WTC11 (cell line): ENCODE data around the gene DDR2. TPM values are rescaled to one million over a fixed set of nuclear protein-coding genes. Genes with fewer than 3 reads are reported as not detected.

ENCODE experiments used
- ATAC-seq: fragments of 200-7000 bp; cut with Tn5 transposase; 2 replicates; pipeline ENCODE4 v1.10.0; 2021; ENCODE audit warnings: mild to moderate bottlenecking, moderate library complexity
- CTCF ChIA-PET: fragments of 300-600 bp; sonication (Branson Sonifier 250); formaldehyde crosslinking; loops from one replicate; lab custom pipeline; 2021; ENCODE audit warnings: antibody characterized with exemption; lab: Charles Lee
- POLR2A ChIA-PET: fragments of 350-600 bp; sonication (Branson Sonifier 250); formaldehyde crosslinking; loops from one replicate; lab custom pipeline; 2021; ENCODE audit warnings: antibody characterized with exemption; lab: Charles Lee
- DNase-seq: peaks from one replicate; pipeline ENCODE4 v3.0.0; 2021; ENCODE audit warnings: low spot score
- H3K27ac Mint-ChIP-seq: 2 replicates; pipeline ENCODE4 v1.8.0; 2021; ENCODE audit warnings: mixed read lengths
- H3K27me3 Mint-ChIP-seq: 2 replicates; pipeline ENCODE4 v1.8.0; 2021; ENCODE audit warnings: low read depth, mild to moderate bottlenecking, moderate library complexity, mixed read lengths
- H3K36me3 Mint-ChIP-seq: 2 replicates; pipeline ENCODE4 v1.8.0; 2021; ENCODE audit warnings: mixed read lengths
- H3K4me1 Mint-ChIP-seq: 2 replicates; pipeline ENCODE4 v1.8.0; 2022; ENCODE audit warnings: mixed read lengths
- H3K4me3 Mint-ChIP-seq: 2 replicates; pipeline ENCODE4 v1.8.0; 2021; ENCODE audit warnings: mild to moderate bottlenecking, moderate library complexity, mixed read lengths
- H3K9me3 Mint-ChIP-seq: 2 replicates; pipeline ENCODE4 v1.8.0; 2021; ENCODE audit warnings: mixed read lengths
- ELF4 ChIP-seq: sonication (generic); formaldehyde crosslinking; IDR thresholded peaks from 2 replicates; pipeline ENCODE4 v1.8.1; 2022; ENCODE audit warnings: low read depth, mild to moderate bottlenecking, moderate library complexity, missing genetic modification reagents
- ERG ChIP-seq: fragments of 250-450 bp; sonication (Bioruptor Pico); IDR thresholded peaks from 2 replicates; pipeline ENCODE4 v1.8.0; 2021; ENCODE audit warnings: mild to moderate bottlenecking
- FOXJ3 ChIP-seq: sonication (generic); formaldehyde crosslinking; IDR thresholded peaks from 2 replicates; pipeline ENCODE4 v1.9.0; 2021; ENCODE audit warnings: missing genetic modification reagents, mild to moderate bottlenecking, borderline replicate concordance
- GTF2I ChIP-seq: fragments of 250-450 bp; sonication (Bioruptor Pico); conservative IDR thresholded peaks from 2 replicates; pipeline ENCODE4 v1.4.0; 2021; ENCODE audit warnings: mild to moderate bottlenecking
- NFATC4 ChIP-seq: fragments of 250-450 bp; sonication (Bioruptor Pico); IDR thresholded peaks from 2 replicates; pipeline ENCODE4 v1.9.0; 2021; ENCODE audit warnings: mild to moderate bottlenecking
- NFE2L1 ChIP-seq: sonication (generic); formaldehyde crosslinking; IDR thresholded peaks from 2 replicates; pipeline ENCODE4 v1.8.1; 2023; ENCODE audit warnings: missing genetic modification reagents
- NR1H2 ChIP-seq: sonication (generic); formaldehyde crosslinking; IDR thresholded peaks from 2 replicates; pipeline ENCODE4 v1.9.0; 2021; ENCODE audit warnings: mild to moderate bottlenecking, moderate library complexity, missing genetic modification reagents
- PREB ChIP-seq: sonication (generic); formaldehyde crosslinking; IDR thresholded peaks from 2 replicates; pipeline ENCODE4 v1.8.1; 2022; ENCODE audit warnings: mild to moderate bottlenecking, missing genetic modification reagents, moderate library complexity, borderline replicate concordance
- SOX15 ChIP-seq: fragments of 250-450 bp; sonication (Bioruptor Pico); IDR thresholded peaks from 2 replicates; pipeline ENCODE4 v1.9.0; 2021; ENCODE audit warnings: mild to moderate bottlenecking
- SP1 ChIP-seq: sonication (generic); formaldehyde crosslinking; conservative IDR thresholded peaks from 2 replicates; pipeline ENCODE4 v1.8.1; 2022; ENCODE audit warnings: missing genetic modification reagents
- USF2 ChIP-seq: sonication (generic); formaldehyde crosslinking; IDR thresholded peaks from 2 replicates; pipeline ENCODE4 v1.8.1; 2023; ENCODE audit warnings: mild to moderate bottlenecking, missing genetic modification reagents, moderate library complexity
- ZBTB43 ChIP-seq: sonication (generic); formaldehyde crosslinking; IDR thresholded peaks from 2 replicates; pipeline ENCODE4 v1.8.1; 2023; ENCODE audit warnings: mild to moderate bottlenecking, missing genetic modification reagents
- ZNF425 ChIP-seq: fragments of 250-450 bp; sonication (Bioruptor Pico); conservative IDR thresholded peaks from 2 replicates; pipeline ENCODE4 v1.9.0; 2021; ENCODE audit warnings: mild to moderate bottlenecking
- ZNF532 ChIP-seq: fragments of 250-450 bp; sonication (Bioruptor Pico); IDR thresholded peaks from 2 replicates; pipeline ENCODE4 v1.9.0; 2021; ENCODE audit warnings: mild to moderate bottlenecking, borderline replicate concordance
- total RNA-seq: library from RNA; stranded (reverse); gene quantifications from 3 replicates; pipeline ENCODE4 v1.2.3, GENCODE V29; 2021
- TF ChIP-seq, protein P1 (sequence below): sonication (generic); formaldehyde crosslinking; IDR thresholded peaks from 2 replicates; pipeline ENCODE4 v1.8.1; 2023; ENCODE audit warnings: mild to moderate bottlenecking, missing genetic modification reagents, borderline replicate concordance
- TF ChIP-seq, protein P2 (sequence below): sonication (generic); formaldehyde crosslinking; IDR thresholded peaks from 2 replicates; pipeline ENCODE4 v1.8.1; 2022; ENCODE audit warnings: missing genetic modification reagents, borderline replicate concordance

Gene DDR2
- total RNA-seq, 1 experiment from 2014 or later, result 0.85 TPM

GRCh38 chr1:162822391-162823200, 190.3 kb downstream of the DDR2 start (continued):
- TF ChIP-seq ZNF532 (CRISPR knock-in tag) (no peak), SP1 (CRISPR knock-in tag) (peak; percentile 36; the same call in 1 of the 2 replicates), PREB (no peak), NFE2L1 (0 out of 2 replicates have a peak, but pooled peaks have one; percentile 35), GTF2I (CRISPR knock-in tag) (no peak), USF2 (CRISPR knock-in tag) (peak; percentile 66)
- TF ChIP-seq, protein P1, sequence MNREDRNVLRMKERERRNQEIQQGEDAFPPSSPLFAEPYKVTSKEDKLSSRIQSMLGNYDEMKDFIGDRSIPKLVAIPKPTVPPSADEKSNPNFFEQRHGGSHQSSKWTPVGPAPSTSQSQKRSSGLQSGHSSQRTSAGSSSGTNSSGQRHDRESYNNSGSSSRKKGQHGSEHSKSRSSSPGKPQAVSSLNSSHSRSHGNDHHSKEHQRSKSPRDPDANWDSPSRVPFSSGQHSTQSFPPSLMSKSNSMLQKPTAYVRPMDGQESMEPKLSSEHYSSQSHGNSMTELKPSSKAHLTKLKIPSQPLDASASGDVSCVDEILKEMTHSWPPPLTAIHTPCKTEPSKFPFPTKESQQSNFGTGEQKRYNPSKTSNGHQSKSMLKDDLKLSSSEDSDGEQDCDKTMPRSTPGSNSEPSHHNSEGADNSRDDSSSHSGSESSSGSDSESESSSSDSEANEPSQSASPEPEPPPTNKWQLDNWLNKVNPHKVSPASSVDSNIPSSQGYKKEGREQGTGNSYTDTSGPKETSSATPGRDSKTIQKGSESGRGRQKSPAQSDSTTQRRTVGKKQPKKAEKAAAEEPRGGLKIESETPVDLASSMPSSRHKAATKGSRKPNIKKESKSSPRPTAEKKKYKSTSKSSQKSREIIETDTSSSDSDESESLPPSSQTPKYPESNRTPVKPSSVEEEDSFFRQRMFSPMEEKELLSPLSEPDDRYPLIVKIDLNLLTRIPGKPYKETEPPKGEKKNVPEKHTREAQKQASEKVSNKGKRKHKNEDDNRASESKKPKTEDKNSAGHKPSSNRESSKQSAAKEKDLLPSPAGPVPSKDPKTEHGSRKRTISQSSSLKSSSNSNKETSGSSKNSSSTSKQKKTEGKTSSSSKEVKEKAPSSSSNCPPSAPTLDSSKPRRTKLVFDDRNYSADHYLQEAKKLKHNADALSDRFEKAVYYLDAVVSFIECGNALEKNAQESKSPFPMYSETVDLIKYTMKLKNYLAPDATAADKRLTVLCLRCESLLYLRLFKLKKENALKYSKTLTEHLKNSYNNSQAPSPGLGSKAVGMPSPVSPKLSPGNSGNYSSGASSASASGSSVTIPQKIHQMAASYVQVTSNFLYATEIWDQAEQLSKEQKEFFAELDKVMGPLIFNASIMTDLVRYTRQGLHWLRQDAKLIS (CRISPR knock-in tag), result no peak
- TF ChIP-seq, protein P2, sequence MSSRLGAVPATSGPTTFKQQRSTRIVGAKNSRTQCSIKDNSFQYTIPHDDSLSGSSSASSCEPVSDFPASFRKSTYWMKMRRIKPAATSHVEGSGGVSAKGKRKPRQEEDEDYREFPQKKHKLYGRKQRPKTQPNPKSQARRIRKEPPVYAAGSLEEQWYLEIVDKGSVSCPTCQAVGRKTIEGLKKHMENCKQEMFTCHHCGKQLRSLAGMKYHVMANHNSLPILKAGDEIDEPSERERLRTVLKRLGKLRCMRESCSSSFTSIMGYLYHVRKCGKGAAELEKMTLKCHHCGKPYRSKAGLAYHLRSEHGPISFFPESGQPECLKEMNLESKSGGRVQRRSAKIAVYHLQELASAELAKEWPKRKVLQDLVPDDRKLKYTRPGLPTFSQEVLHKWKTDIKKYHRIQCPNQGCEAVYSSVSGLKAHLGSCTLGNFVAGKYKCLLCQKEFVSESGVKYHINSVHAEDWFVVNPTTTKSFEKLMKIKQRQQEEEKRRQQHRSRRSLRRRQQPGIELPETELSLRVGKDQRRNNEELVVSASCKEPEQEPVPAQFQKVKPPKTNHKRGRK (CRISPR knock-in tag), result no peak

GRCh38 chr1:162823231-162823630, 191.0 kb downstream of the DDR2 start:
- H3K4me3 Mint-ChIP-seq, result peak overlapping the region; percentile 92
- CTCF ChIA-PET, result interaction anchor here (0.9 to 1.5 kb wide), 7 partner anchors 8 to 246 kb away, joined by 3 to 6 read pairs (median 5); partner anchors contain the start of gene RGS4
- DNase-seq, result no peak
- H3K27me3 Mint-ChIP-seq, result peaks cover 10% of the 10 kb centered on the region
- POLR2A ChIA-PET, result interaction anchor here (1.0 kb wide), 1 partner anchor 262 kb away, joined by 3 read pairs; the partner anchor contains the start of gene UAP1
- H3K36me3 Mint-ChIP-seq, result no peaks in the 10 kb centered on the region
- ATAC-seq, result no peak
- H3K9me3 Mint-ChIP-seq, result no peaks in the 10 kb centered on the region
- peaks cover 18% of the 10 kb centered on the region for H3K4me1 Mint-ChIP-seq
- no peak overlapping the region for H3K27ac Mint-ChIP-seq
- no peak for TF ChIP-seq NR1H2 (CRISPR knock-in tag)
- TF ChIP-seq USF2 (CRISPR knock-in tag), result no peak
- no peak for TF ChIP-seq ELF4
- TF ChIP-seq ZBTB43 (CRISPR knock-in tag), result no peak
- TF ChIP-seq SOX15 (CRISPR knock-in tag), result no peak
- TF ChIP-seq ERG (CRISPR knock-in tag), result no peak
- no peak for TF ChIP-seq ZNF425 (CRISPR knock-in tag)
- TF ChIP-seq FOXJ3, result no peak
- no peak for TF ChIP-seq NFATC4 (CRISPR knock-in tag)
